Skeletal muscle tissue (tissue), 2 donors: ENCODE results near the gene FAM50A. TPM values are rescaled to one million over a fixed set of nuclear protein-coding genes. Genes with fewer than 3 reads are reported as not detected.

Experiments
- small RNA-seq: library from RNA; depleted of rRNA; stranded (forward); fragments of <200 nt; gene quantifications from one replicate; pipeline ENCODE3, GENCODE V24; 2014
- total RNA-seq: library from RNA; depleted of rRNA; stranded (reverse); fragments of >200 nt; gene quantifications from one replicate; pipeline ENCODE4 v1.2.3, GENCODE V29; 2014

The FAM50A gene
- total RNA-seq, 1 donor from 2014 or later = 16.7 TPM

Small RNA genes lying within 50 kb of the gene (small RNA-seq; reads per million reads assigned to genes)
- not detected for gene MIR6858
- not detected for gene RN7SL697P
- not detected for gene SNORA70

Other genes starting within 250 kb of the FAM50A start
- gene OPN1MW2, start 224.4 kb upstream of the FAM50A start, total RNA-seq = not detected
- not detected for gene OPN1MW3, start 186.6 kb upstream of the FAM50A start, total RNA-seq
- gene TEX28, start 149.0 kb upstream of the FAM50A start, total RNA-seq = not detected
- gene TKTL1, start 148.3 kb upstream of the FAM50A start, total RNA-seq = 0.52 TPM
- 331 TPM for gene FLNA, start 69.5 kb upstream of the FAM50A start, total RNA-seq
- gene EMD, start 64.8 kb upstream of the FAM50A start, total RNA-seq = 10.4 TPM
- gene RPL10, start 45.8 kb upstream of the FAM50A start, total RNA-seq = 4,963 TPM
- 47.0 TPM for gene DNASE1L1, start 34.9 kb upstream of the FAM50A start, total RNA-seq
- 7.3 TPM for gene TAFAZZIN, start 32.6 kb upstream of the FAM50A start, total RNA-seq
- 24.5 TPM for gene ATP6AP1, start 15.5 kb upstream of the FAM50A start, total RNA-seq
- 35.5 TPM for gene GDI1, start 7.0 kb upstream of the FAM50A start, total RNA-seq
- gene PLXNA3, start 14.1 kb downstream of the FAM50A start, total RNA-seq = 9.9 TPM
- 12.0 TPM for gene LAGE3, start 35.1 kb downstream of the FAM50A start, total RNA-seq
- gene UBL4A, start 42.5 kb downstream of the FAM50A start, total RNA-seq = 35.0 TPM
- gene SLC10A3, start 46.5 kb downstream of the FAM50A start, total RNA-seq = 3.1 TPM
- 15.7 TPM for gene FAM3A, start 72.1 kb downstream of the FAM50A start, total RNA-seq
- 10.4 TPM for gene G6PD, start 102.7 kb downstream of the FAM50A start, total RNA-seq
- gene IKBKG, start 103.5 kb downstream of the FAM50A start, total RNA-seq = 6.8 TPM
- gene CTAG1A, start 141.0 kb downstream of the FAM50A start, total RNA-seq = not detected
- not detected for gene CTAG1B, start 175.1 kb downstream of the FAM50A start, total RNA-seq
- gene CTAG2, start 209.4 kb downstream of the FAM50A start, total RNA-seq = not detected